HepG2 (cell line): Measurements from ENCODE around the gene PCIF1. TPM values are rescaled to one million over a fixed set of nuclear protein-coding genes. Genes with fewer than 3 reads are reported as not detected.
A peak's percentile ranks its signal among the peaks of the same experiment; 100 is the strongest.

Experiments
- FOXA3 ChIP-seq: IDR thresholded peaks from 2 replicates; pipeline ENCODE4 v1.6.1; 2016; ENCODE audit warnings: missing genetic modification reagents, missing compliant biosample characterization
- HMGXB3 ChIP-seq: sonication (generic); formaldehyde crosslinking; IDR thresholded peaks from 2 replicates; pipeline ENCODE4 v1.4.0; 2020; ENCODE audit warnings: missing genetic modification reagents, borderline replicate concordance
- HMGXB4 ChIP-seq, 2 experiments: sonication (generic) in 1 of 2; formaldehyde crosslinking in 1 of 2; IDR thresholded peaks; 2 replicates each; pipeline versions ENCODE4 v1.4.0 to v1.6.1; 2018 to 2020; ENCODE audit warnings: missing genetic modification reagents in 2 of 2, borderline replicate concordance in 1 of 2, low read depth in 1 of 2, mild to moderate bottlenecking in 1 of 2, missing biosample characterization in 1 of 2
- IRF2 ChIP-seq: IDR thresholded peaks from 2 replicates; pipeline ENCODE4 v1.6.1; 2018; ENCODE audit warnings: missing genetic modification reagents, missing compliant biosample characterization
- KAT2B ChIP-seq: fragments of 150-350 bp; IDR thresholded peaks from 2 replicates; pipeline ENCODE4 v1.6.1; 2014; ENCODE audit warnings: low read depth, low read length, borderline replicate concordance
- NBN ChIP-seq: fragments of 450-650 bp; conservative IDR thresholded peaks from 2 replicates; pipeline ENCODE4 v1.6.1; 2017
- PAX8 ChIP-seq: sonication (generic); formaldehyde crosslinking; IDR thresholded peaks from 2 replicates; pipeline ENCODE4 v1.8.0; 2022; ENCODE audit warnings: mild to moderate bottlenecking, missing genetic modification reagents, borderline replicate concordance
- PHF5A ChIP-seq: IDR thresholded peaks from one replicate; pipeline ENCODE4 v1.6.1; 2018; ENCODE audit warnings: low read depth, missing genetic modification reagents; ENCODE audit not compliant: unreplicated experiment
- POLR2AphosphoS5 ChIP-seq: IDR thresholded peaks from 2 replicates; pipeline ENCODE4 v1.6.1; 2012; ENCODE audit warnings: low read depth, low read length
- SIX4 ChIP-seq: sonication (generic); formaldehyde crosslinking; IDR thresholded peaks from 2 replicates; pipeline ENCODE4 v1.4.0; 2020; ENCODE audit warnings: missing genetic modification reagents
- SUZ12 ChIP-seq: fragments of 150-350 bp; IDR thresholded peaks from 2 replicates; pipeline ENCODE4 v1.6.1; 2014; ENCODE audit warnings: low read depth, low read length
- TBL1XR1 ChIP-seq: fragments of 150-350 bp; IDR thresholded peaks from 2 replicates; pipeline ENCODE4 v1.6.1; 2014; ENCODE audit warnings: borderline replicate concordance, low read length; ENCODE audit not compliant: partially characterized antibody
- TBX2 ChIP-seq: sonication (generic); formaldehyde crosslinking; IDR thresholded peaks from 2 replicates; pipeline ENCODE4 v1.5.0; 2020; ENCODE audit warnings: missing genetic modification reagents, mild to moderate bottlenecking, borderline replicate concordance
- ZBTB1 ChIP-seq: sonication (generic); formaldehyde crosslinking; IDR thresholded peaks from 2 replicates; pipeline ENCODE4 v1.4.0; 2020; ENCODE audit warnings: missing genetic modification reagents, borderline replicate concordance
- ZNF121 ChIP-seq: sonication (generic); formaldehyde crosslinking; IDR thresholded peaks from 2 replicates; pipeline ENCODE4 v1.5.0; 2020; ENCODE audit warnings: mild to moderate bottlenecking, missing genetic modification reagents
- ZNF362 ChIP-seq: sonication (generic); formaldehyde crosslinking; IDR thresholded peaks from 2 replicates; pipeline ENCODE4 v1.4.0; 2020; ENCODE audit warnings: missing genetic modification reagents, mild to moderate bottlenecking, borderline replicate concordance
- ZNF724P ChIP-seq: sonication (generic); formaldehyde crosslinking; IDR thresholded peaks from 2 replicates; pipeline ENCODE4 v1.8.0; 2022; ENCODE audit warnings: missing genetic modification reagents, borderline replicate concordance
- ZNF768 ChIP-seq: sonication (generic); formaldehyde crosslinking; IDR thresholded peaks from 2 replicates; pipeline ENCODE4 v1.4.0; 2020; ENCODE audit warnings: missing genetic modification reagents
- ZNF891 ChIP-seq: sonication (generic); formaldehyde crosslinking; IDR thresholded peaks from 2 replicates; pipeline ENCODE4 v1.5.0; 2020; ENCODE audit warnings: mild to moderate bottlenecking, missing genetic modification reagents
- ZSCAN12 ChIP-seq: sonication (generic); formaldehyde crosslinking; IDR thresholded peaks from 2 replicates; pipeline ENCODE4 v1.9.0; 2021; ENCODE audit warnings: mild to moderate bottlenecking, missing genetic modification reagents
- ZSCAN21 ChIP-seq: sonication (generic); formaldehyde crosslinking; IDR thresholded peaks from 2 replicates; pipeline ENCODE4 v1.8.0; 2022; ENCODE audit warnings: mild to moderate bottlenecking, missing genetic modification reagents, moderate library complexity, borderline replicate concordance
- polyA plus RNA-seq, 8 experiments: library from polyadenylated mRNA; depleted of rRNA in 3 of 8; stranded (reverse) in 7 of 8; unstranded in 1 of 8; fragments of >200 nt; fragmentation: Illumina TruSeq in 4 of 8; extraction: Trizol in 4 of 8; gene quantifications; 2 replicates each; pipeline versions ENCODE4 v1.2.1 to v1.2.3, GENCODE V29; 2011 to 2016; ENCODE audit warnings: low read depth in 4 of 8, missing spikeins in 1 of 8, mixed read lengths in 1 of 8; ENCODE audit not compliant: insufficient read depth in 1 of 8
- total RNA-seq, 5 experiments: library from RNA; depleted of rRNA; stranded (reverse); fragments of >200 nt; fragmentation: Illumina TruSeq; extraction: Trizol; gene quantifications; 2 replicates each; pipeline ENCODE4 v1.2.3, GENCODE V29; 2016; ENCODE audit warnings: low read depth in 1 of 5

Gene PCIF1
- total and polyA plus RNA-seq, 2 of the 13 experiments (the other 11 are each of a cell fraction or from before 2014, with no cell fraction given) = 20.9 to 24.4 TPM

- peak; percentile 50 to 53; a peak in 2 of 4 replicates for TF ChIP-seq HMGXB4 (CRISPR knock-in tag; IDR thresholded peaks at IDR 0.05; ENCODE audit: borderline replicate concordance in 1 of 2, low read depth in 1 of 2)
- TF ChIP-seq ZNF121 (CRISPR knock-in tag) = no peak
- TF ChIP-seq PHF5A = no peak
- TF ChIP-seq IRF2 (CRISPR knock-in tag) = 0 out of 2 replicates have a peak, but pooled peaks have one; percentile 35
- no peak for TF ChIP-seq SUZ12
- TF ChIP-seq FOXA3 (CRISPR knock-in tag) = no peak
- TF ChIP-seq ZNF362 (CRISPR knock-in tag) = no peak
- TF ChIP-seq TBL1XR1 = no peak
- TF ChIP-seq SIX4 = no peak
- TF ChIP-seq PAX8 = no peak
- no peak for TF ChIP-seq NBN
- TF ChIP-seq ZNF768 (CRISPR knock-in tag) = no peak
- TF ChIP-seq ZBTB1 (CRISPR knock-in tag) = no peak
- no peak for TF ChIP-seq ZNF891
- no peak for TF ChIP-seq ZNF724P (CRISPR knock-in tag)
- no peak for TF ChIP-seq ZSCAN21
- TF ChIP-seq KAT2B = no peak
- TF ChIP-seq POLR2AphosphoS5 = no peak
- TF ChIP-seq ZSCAN12 (CRISPR knock-in tag) = no peak
- no peak for TF ChIP-seq HMGXB3 (CRISPR knock-in tag)
- no peak for TF ChIP-seq TBX2 (CRISPR knock-in tag)
These were observed 35.5 kb downstream of the PCIF1 start (continued) for GRCh38 chr20:45969712-45970634.
